Left ventricle myocardium superior (tissue), 1 donor: ENCODE measurements around the gene TCF7L2. TPM values are rescaled to one million over a fixed set of nuclear protein-coding genes. Genes with fewer than 3 reads are reported as not detected.

Source experiments
- ATAC-seq: fragments of 200-7000 bp; cut with Tn5 transposase; one replicate; pipeline ENCODE4 v1.9.1; 2020; ENCODE audit warnings: mild to moderate bottlenecking, moderate library complexity
- DNase-seq: peaks from one replicate; pipeline ENCODE4 v3.0.0-alpha.2; 2020
- intact Hi-C: fragments of 100-400 bp; cut with micrococcal nuclease; formaldehyde crosslinking; loops from one replicate; pipeline ENCODE4 v1.11.0; 2022
- total RNA-seq: library from RNA; stranded (reverse); fragmentation: NEBNext Ultra II Directional; extraction: Animal tissue kit (Norgen Biotek cat#: 25700); gene quantifications from one replicate; pipeline ENCODE4 v1.2.1, GENCODE V29; 2021
- donor health status: DM: no; HTN: yes; CAD: no; lungs with severe emphysema.

TCF7L2 gene
- total RNA-seq, 1 donor from 2014 or later: 13.5 TPM

DNA sequence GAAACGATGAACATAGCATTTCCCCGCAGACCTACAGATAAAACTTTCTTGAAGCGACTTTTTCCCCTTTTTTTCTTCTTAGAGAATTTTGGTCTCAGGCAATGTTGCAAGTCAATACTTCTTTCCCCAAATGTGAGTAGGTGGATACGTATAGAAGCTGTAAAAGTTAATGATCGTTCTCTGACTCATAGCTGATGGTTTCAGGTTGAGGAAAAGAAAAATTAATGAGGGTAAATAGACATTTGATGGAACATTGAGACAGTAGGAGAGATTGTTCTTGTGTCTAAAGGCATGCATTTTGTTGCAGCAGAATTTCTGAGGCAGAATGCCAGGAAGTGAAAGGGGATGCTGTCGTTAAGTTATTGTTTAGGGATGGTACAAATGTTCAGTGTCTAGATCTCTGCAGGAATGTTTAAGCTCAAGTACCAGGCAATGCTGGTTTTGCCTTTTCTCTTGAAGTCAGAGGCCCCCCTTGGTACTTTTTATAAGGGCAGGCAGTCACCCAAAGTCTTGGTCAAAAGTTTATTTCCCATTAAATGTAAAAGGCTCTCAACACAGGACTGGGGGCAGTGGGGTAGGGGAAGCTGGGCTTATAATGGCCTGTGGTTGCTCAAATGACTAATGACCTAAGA, 9.3 kb downstream of the TCF7L2 start:
- no peak for DNase-seq
- intact Hi-C loops: no loop called here
- ATAC-seq: no peak

DNA sequence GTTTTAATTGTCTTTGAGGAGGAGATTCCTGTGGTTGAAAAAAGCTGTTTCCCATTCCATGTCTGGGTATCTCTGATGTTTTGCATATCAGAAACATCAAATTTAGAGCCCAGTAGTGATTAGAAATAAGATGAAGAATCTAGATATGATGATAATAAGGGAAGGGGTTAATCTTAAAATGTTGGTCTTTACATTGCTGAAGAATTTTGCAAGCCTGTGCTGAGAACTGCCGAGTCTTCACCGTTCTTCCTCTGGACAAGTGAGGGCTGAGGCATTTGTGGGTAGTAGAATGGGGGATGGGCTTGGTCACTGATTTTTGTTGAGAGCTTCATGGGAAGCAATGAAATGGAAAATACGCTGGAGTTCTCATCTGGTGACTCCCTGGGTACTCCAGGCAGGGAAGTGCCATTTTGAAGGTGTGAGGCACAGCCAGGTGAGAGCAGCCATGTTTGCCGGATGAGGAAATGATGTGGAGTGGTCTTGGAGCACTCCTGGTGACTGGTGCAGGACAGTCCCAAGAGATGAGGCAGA, 10.2 kb downstream of the TCF7L2 start:
- intact Hi-C loops: no loop called here
- DNase-seq (no peak), ATAC-seq (no peak)

DNA sequence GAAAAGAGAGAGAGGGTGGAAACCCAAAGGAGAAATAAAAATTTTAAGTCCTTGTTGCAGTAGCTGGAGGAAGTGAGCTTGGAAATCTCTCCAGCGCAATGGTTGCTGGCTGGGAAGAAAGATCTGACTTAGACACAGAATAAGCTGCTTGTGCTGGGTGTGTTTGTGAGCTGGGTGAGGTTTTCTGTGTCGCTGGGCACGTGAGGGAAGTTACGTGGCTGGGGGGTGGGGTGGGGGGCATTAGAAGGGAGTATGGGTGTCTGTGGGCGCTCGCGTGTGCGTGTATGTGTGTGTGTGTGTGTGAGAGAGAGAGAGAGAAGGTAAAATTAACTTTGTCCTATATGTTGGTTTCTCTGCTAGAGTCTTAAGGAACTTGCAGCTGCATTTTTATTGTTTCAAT, 11.6 kb downstream of the TCF7L2 start:
- ATAC-seq (no peak), DNase-seq (no peak)
- intact Hi-C loops: no loop called here

DNA sequence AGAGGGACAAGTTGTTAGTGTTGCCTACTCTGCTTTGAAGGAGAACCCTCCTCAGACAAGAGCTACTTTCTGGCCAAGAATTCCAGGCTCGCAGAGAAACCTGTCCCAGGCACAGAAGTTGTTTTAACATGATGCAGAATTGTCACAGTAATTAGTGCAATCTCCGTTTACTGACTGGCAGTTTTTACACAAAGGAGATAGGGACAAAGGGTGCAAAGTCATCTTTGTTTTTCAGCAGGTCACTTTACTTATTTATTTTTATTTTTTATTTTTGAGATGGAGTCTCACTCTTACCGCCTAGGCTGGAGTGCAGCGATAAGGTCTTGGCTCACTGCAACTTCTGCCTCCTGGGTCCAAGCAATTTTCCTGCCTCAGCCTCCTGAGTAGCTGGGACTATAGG, 12.3 kb downstream of the TCF7L2 start:
- intact Hi-C loops: no loop called here
- DNase-seq: no peak
- ATAC-seq: no peak

DNA sequence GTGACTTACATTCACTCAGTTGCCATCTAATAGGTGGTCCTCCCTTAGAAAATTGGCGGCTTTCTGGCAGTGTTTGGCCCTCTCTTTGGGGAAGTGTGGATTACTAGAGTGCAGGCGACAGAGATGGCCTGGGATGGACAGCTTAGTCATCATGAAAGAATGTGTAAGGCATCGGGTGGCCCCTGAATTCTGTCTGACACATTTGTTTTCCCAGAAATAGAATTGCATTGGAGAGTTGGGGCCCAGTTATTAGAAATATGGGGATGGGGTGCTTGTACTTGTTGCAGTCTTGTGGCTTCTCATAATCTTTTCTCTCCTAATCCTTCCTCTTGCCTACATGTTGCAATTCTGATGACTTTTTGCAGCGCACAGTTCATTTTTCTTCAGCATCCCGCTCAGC, 13.8 kb downstream of the TCF7L2 start:
- intact Hi-C loops: no loop called here
- ATAC-seq (peak; percentile 17), DNase-seq (no peak)

DNA sequence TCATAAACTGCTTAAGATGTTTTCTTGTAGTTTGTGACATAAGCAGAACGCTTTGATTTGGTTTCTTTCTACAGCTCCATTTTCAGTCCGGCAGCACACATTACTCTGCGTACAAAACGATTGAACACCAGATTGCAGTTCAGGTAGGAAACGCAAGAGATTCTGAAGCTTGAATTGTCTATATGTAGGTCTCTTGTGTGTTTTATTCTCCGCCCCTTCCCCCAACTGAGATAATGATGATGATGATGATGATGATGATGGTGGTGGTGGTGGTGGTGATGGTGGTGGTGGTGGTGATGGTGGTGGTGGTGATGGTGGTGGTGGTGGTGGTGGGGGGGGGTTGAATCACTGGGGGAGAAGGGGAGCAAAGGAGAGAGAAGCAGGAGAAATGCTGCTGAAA, 14.4 kb downstream of the TCF7L2 start:
- intact Hi-C loops: no loop called here
- DNase-seq (no peak), ATAC-seq (no peak)

DNA sequence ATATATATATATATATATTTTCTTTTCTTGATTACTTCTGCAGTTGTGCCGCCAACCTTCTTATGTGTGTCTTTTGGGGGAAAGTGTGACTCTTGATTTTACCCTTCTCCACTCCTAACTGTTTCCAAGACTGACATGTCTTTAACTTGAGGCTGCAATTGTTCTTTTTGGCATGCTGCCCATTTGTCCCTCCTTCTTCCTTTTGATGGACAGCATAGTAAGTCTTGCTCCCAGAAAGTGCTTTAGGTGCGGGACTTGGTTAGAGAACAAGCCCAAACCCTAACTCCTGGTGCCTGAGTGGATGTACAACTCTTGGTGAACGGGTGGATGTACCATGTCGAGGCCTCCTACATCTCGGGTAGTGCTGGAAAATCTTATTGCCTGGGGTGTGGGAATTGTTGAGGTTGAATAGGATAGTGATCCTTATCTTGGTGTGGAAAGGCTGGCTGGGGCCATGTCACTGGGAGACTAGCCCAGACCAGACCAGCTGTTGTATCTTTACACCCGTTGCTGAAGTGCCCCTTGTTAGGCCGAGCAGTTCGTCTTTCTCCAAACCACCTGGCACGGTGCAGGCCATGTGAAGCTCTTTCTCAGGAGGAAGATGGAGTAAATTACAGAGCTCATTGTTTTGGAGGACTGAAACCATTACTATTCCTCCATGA, 16.3 kb downstream of the TCF7L2 start:
- no peak for DNase-seq
- intact Hi-C loops: no loop called here
- ATAC-seq: no peak

DNA sequence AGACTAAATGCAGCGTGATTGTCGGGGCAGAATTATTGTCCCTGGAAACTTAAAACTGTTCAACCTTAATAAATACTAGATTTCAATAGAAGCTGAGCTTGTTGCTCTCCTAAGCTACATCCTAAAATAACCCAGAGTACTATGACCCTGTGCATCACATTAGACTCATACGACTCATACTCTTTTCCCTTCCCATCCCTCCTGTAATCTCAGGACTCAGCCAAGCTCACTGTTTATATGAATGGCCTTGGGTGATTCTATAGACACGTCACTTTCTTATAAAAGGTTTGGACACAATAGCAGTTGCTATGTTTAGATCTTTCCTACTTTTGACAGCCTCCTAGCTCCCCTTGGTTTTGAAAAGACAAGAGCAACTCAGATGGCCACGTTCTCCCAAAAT, 17.2 kb downstream of the TCF7L2 start:
- DNase-seq: no peak
- intact Hi-C loops: no loop called here
- ATAC-seq: peak; percentile 30

DNA sequence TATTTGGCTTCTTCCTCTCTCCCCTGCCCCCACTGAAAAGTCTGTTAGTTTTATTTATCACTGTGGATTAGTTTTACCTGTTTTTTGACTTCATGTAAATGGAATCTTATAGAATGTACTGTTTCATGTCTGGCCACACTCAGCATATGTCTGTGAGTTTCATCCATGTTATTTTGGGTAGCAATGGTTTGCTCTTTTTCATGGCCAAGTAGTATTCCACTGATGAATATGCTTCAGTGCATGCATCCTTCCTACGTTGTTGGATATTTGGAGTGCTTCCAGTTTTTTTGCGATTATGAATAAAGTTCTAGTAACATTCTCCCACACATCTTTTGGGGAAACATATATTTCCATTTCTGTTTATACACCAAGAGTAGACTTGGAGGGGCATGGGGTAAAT, 19.1 kb downstream of the TCF7L2 start:
- no peak for DNase-seq
- no peak for ATAC-seq
- intact Hi-C loops: no loop called here

DNA sequence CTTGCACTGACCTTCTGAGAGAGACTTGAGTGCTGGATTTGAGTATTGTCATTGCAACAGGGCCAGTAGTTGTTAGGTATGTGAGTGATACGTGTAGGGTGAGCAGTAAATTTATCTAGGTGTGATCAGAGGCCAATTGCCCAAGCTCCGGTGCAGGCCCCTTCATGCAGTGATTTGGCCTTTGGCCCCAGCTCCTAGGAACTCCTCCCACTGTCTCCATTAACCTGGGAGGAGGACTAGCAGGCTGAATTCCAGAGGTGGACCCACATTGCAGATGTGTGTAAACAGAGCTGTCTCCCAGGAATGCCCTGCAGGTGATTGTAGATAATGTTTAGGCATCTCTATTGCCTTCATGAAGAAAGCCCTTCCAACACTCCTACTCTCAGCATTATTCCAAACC, 19.5 kb downstream of the TCF7L2 start:
- intact Hi-C loops: no loop called here
- DNase-seq (no peak), ATAC-seq (no peak)

DNA sequence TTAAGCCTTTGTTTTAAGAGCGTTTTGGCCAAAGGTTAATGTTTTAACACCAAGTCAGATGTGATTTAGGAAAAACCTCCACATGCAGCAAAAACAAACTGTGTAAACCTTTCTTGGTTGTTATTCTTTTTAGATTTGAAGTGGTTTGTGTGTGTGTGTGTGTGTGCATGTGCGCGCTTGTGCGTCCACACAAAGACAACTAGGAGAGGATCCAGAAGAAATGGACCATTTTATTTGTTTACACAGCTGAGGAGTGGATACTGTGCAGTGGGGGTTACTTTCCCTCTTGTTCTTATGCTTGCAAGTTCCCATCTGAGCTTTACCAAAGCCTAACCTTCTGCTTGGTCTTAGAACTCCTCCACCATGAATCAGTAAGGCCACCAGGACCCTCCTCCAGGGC, 20.0 kb downstream of the TCF7L2 start:
- DNase-seq (no peak), ATAC-seq (no peak)
- intact Hi-C loops: no loop called here

DNA sequence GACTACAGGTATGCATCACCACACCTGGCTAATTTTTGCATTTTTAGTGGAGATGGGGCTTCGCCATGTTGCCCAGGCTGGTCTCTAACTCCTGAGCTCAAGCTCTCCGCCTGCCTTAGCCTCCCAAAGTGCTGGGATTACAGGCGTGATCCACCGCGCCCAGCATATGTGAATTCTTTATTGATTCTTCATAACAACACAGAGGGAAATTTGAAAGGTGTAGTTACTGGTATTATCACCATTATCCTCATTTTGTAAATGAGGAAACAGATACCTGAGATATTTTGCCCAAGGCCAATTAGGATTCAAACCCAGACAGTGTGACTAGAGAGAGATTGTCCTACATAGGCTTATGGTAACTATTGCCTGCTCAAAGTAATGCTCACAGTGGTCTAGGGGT, 22.6 kb downstream of the TCF7L2 start:
- intact Hi-C loops: no loop called here
- DNase-seq (no peak), ATAC-seq (no peak)

DNA sequence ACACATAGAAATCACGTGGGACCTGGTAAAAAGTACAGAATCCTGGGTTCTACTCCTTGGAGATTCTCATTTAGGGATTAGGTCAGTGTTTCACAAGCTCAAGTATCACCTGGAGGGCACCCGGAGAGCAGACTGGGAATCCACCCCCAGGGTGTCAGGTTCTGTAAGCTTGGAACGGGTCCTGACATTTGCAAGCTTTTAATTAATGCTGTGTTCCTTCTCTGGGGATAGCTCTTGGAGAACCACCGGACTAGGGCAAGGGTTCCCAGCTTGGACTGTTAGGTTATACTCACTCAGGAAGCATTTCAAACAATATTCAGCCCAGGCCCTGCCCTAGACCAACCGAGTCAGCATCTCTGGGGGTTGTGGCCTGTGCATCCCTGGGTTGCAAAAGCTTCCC, 23.0 kb downstream of the TCF7L2 start:
- no peak for ATAC-seq
- no peak for DNase-seq
- intact Hi-C loops: no loop called here

DNA sequence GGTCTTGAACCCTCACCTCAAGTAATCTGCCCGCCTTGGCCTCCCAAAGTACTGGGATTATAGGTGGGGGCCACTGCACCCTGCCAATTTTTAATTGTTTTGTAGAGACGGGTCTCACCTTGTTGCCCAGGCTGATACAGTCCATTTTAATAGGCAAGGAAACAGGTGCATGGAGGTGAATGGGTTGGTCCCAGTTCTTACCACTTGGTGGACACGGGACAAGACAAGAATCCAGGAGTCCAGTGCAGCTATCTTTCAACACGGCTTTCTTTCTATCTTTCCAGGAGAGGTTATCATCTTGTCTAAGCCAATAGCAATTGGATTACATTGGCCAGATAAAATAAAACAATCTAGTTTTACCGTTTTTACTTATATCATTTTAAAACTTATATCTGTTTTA, 23.8 kb downstream of the TCF7L2 start:
- ATAC-seq: no peak
- intact Hi-C loops: no loop called here

DNA sequence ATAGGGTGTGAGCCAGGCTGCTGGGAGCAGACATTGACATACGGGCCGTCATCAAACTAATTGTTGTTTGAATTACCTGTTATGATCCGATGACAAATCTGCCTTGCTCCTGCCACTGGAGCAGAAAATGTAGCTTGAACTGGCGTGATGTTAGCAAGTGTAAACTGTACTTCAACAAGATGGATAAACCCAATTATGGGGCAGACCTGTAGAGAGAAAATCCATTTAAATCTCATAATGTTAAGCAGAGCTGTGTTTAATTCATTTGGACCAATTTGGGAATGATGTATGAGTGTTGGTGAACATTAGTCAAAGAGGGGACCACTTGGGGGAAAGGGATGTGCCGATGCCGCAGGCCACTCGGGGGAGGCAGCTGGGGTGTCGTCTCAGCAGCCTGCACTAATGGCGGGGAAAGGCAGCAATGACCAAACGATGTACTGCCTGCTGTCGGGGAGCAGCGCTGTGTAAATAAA, 27.4 kb downstream of the TCF7L2 start:
- ATAC-seq (no peak), DNase-seq (no peak)
- intact Hi-C loops: no loop called here

More for the DNA sequence above, 23.8 kb downstream of the TCF7L2 start:
- no peak for DNase-seq

DNA sequence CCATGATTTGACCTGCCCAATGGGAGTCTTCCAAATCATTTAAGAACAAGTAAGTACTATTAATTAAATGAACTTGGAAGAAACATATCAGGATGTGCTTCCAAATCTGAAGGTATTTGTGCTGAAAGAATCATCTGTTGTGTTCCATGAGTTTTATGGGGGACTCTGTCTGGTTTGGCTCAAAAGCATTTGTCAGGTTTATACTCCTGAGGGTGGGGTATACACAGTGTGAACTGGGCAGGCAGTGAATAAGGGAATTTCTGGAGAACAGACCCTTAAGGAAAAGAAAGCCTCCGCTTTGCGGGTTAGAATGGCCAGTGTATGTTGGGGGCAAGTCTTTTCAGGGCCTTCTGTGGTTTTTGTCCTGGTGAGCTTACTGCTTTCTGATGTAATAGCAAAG, 29.9 kb downstream of the TCF7L2 start:
- ATAC-seq (no peak), DNase-seq (no peak)
- intact Hi-C loops: no loop called here

DNA sequence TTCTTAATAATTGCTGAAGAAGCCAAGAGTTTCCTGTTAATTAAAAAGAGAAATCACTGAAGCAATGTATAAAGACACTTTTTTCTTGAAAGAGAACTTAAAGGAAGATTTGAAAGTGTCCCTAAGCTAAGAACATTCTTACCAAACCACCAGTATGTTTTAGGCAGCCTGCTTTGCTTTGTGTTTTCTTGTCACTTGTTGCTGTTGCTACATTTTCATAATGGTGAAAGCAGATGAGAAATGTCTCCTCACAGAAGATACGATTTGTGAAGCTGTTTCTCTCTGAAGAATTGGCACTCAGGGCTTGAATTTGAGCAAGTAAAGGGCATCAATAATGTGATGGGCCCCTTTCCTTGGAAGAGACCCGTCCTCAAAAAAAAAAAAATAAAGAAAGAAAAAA, 30.9 kb downstream of the TCF7L2 start:
- intact Hi-C loops: no loop called here
- DNase-seq (no peak), ATAC-seq (no peak)

DNA sequence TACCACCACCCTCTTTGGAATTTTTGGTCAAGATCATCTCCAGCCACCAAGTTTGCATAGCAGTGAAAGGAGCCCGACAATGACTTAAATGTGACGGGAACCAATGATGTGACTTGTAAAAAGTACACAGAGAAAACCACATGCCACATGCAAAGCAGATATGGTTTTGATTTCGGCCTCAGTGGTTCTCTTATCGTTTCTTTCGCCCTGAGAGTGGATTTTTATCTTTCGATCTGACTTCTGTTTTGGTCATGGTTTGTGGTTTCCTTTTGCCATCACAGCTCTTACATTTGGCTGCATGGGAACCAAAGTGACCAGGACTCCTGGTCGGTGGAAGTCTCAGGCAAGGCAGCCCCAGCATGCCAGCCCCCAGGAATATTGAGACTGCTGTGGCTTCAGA, 31.5 kb downstream of the TCF7L2 start:
- DNase-seq (no peak), ATAC-seq (no peak)
- intact Hi-C loops: no loop called here

DNA sequence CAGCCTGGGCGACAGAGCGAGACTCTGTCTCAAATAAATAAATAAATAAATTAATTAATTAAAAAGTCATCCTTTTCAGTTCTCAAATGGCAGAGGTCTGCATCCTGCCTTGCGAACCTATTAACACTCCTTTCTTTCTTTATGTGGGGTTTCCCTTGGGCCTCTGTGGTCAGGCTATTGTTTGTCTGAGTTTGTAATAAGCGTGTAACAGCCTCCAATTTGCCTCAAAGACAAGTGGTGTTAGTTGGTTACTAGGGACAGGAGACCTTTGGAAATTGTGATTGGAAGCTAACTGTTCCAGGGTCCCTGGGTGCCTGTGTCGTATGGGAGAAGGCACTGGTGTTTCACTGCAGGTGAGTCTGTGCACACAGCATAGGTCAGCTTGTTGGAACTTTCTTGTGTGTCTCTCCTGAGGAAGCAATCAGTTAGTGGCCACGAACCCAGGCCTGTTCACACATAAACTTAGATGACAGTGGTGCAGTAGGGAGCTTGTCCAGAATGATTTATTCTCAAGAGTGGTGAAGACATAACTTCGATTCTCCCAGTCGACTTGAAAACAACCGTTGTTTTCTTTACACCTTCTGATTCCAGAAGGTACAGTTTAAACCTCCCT, 33.5 kb downstream of the TCF7L2 start:
- ATAC-seq: no peak
- no peak for DNase-seq
- intact Hi-C loops: no loop called here

DNA sequence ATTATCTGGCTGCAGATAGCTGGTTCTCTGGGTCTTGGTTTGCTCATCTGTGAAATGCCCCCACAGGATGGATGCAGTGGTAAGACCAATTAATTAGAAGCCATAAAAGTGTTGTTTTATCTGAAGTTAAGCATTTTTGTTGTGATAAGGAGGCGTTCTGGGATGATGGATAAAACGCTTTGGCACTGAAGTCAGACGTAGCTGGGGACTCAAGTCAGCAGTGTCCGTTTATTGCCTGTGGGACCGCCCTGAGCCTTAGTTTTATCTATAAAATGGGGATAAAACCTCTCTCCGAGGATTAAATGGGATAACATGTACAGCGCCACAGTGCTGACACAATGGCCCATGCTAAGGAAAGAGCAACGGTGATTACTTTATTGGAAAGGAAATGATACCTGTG, 34.7 kb downstream of the TCF7L2 start:
- ATAC-seq (no peak), DNase-seq (no peak)
- intact Hi-C loops: no loop called here
